GM12872 (cell line): ENCODE data around the gene SLC17A5.

ENCODE experiments used
- CTCF ChIP-seq: IDR thresholded peaks from 3 replicates; pipeline ENCODE4 v1.5.1; 2011; ENCODE audit warnings: low read depth, mild to moderate bottlenecking, low read length, moderate library complexity; ENCODE audit not compliant: insufficient read depth

Gene SLC17A5

DNA sequence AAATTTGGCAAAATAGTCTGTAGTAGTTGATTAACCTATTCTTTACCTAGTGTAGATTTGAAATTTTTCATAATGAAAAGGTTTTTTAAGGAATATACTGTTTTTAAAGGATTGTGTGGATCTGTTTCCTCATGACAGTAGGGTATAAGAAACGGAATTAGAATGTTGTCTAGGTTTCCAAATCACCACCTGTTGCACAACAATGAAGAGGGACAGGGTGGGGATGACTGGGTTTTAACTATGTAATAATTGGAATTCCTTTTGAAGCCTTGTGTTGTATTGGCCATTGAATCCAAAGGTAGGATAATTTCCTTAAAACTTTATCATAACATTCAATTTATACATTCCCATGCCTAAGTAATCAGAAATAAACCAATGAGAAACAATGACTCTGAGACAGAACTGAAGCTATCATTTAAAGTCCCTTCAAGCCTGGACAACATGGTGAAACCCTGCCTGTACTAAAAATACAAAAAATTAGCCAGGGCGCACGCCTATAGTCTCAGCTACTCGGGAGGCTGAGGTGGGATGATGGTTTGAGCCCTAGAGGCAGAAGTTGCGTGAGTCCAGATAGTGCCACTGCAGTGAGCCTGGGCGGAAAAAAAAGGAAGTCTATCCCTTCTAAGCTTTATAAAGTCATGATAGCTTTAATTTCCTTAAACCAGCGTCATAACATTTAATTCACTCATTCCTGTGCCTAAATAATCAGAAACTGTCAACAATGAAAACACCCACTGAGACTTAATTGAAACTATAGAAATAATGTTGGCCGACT is 18.3 kb upstream of the SLC17A5 start:
- no peak for TF ChIP-seq CTCF

- TF ChIP-seq CTCF: no peak
Observed at GRCh38 chr6:73669005-73669404, 15.2 kb upstream of the SLC17A5 start.

- no peak for TF ChIP-seq CTCF
Observed at GRCh38 chr6:73667798-73668197, 14.0 kb upstream of the SLC17A5 start.

GRCh38 chr6:73666393-73666792 is 12.6 kb upstream of the SLC17A5 start:
- TF ChIP-seq CTCF: no peak

DNA sequence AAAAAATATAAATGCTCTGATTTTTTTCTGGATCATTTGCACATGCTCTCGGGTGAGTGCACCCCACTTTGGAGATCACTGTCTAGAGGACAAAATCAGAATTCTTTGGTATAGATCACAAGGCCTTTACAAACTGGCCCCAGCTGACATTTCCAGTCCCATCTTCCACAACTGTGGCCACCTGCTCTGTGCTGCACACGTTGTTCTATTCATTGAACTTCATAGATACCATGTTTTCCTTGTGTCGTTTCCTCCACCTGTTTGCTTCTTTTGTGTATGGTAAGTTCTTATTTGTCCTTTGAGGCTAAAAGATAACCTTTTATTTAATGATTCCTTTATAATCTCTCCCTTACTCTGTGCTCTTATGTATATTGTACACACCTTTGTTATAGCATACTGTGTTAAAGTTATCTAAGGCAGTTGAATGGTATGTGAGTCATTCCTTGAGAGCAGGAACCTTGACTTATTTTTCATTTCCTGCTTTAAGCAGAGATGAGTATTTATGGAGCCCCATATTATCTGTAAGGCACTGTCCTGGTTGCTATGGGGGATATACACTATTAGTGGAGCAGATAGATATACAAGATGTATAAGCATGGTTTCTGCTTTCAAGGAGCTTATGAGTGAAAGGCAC is 12.0 kb upstream of the SLC17A5 start:
- no peak for TF ChIP-seq CTCF

DNA sequence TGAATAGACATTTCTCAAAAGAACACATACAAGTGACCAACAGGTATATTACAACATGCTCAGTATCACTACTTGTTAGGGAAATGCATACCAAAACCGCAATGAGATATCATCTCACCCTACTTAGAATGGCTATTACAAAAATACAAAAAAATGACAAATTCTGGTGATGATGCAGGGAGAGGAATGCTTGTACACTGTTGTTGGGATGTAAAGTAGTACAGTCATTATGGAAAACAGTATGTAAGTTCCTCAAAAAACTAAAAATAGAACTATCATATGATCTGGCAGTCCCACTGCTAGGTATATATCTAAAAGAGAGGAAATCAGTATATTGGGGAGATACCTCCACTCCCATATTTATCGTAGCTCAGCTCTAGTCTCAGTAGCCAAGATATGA is 10.9 kb upstream of the SLC17A5 start:
- TF ChIP-seq CTCF: no peak

- TF ChIP-seq CTCF: no peak
Observed at GRCh38 chr6:73657201-73657600, 3.4 kb upstream of the SLC17A5 start.
